Type B pancreatic cell (in vitro differentiated cells): ENCODE data around the gene DHX40. TPM values are rescaled to one million over a fixed set of nuclear protein-coding genes. Genes with fewer than 3 reads are reported as not detected.

Experiments
- DNase-seq: peaks from one replicate; pipeline ENCODE4 v3.0.0; 2021; ENCODE audit warnings: mixed read lengths; ENCODE audit not compliant: unreplicated experiment; ENCODE audit errors: extremely low spot score
- H3K27ac Mint-ChIP-seq: 2 replicates; pipeline ENCODE4 v1.8.0; 2021; ENCODE audit warnings: mild to moderate bottlenecking, mixed read lengths
- H3K27me3 Mint-ChIP-seq: 2 replicates; pipeline ENCODE4 v1.8.0; 2021; ENCODE audit warnings: mixed read lengths
- H3K36me3 Mint-ChIP-seq: 2 replicates; pipeline ENCODE4 v1.8.0; 2021; ENCODE audit warnings: mixed read lengths
- H3K4me1 Mint-ChIP-seq: one replicate; pipeline ENCODE4 v1.8.0; 2021; ENCODE audit warnings: mixed read lengths; ENCODE audit not compliant: unreplicated experiment
- H3K4me3 Mint-ChIP-seq: 2 replicates; pipeline ENCODE4 v1.8.0; 2021; ENCODE audit warnings: mild to moderate bottlenecking, mixed read lengths
- H3K9me3 Mint-ChIP-seq: 2 replicates; pipeline ENCODE4 v1.8.0; 2021; ENCODE audit warnings: mixed read lengths
- total RNA-seq: library from RNA; stranded (reverse); gene quantifications from 2 replicates; pipeline ENCODE4 v1.2.1, GENCODE V29; 2021; ENCODE audit warnings: low replicate concordance
- TF ChIP-seq, protein P1 (sequence below): fragments of 200-600 bp; sonication (generic); conservative IDR thresholded peaks from 2 replicates; pipeline ENCODE4 v1.5.0; 2021; ENCODE audit warnings: antibody characterized with exemption, mild to moderate bottlenecking

DHX40 gene
- total RNA-seq, 1 donor from 2014 or later, result 50.4 TPM

DNA sequence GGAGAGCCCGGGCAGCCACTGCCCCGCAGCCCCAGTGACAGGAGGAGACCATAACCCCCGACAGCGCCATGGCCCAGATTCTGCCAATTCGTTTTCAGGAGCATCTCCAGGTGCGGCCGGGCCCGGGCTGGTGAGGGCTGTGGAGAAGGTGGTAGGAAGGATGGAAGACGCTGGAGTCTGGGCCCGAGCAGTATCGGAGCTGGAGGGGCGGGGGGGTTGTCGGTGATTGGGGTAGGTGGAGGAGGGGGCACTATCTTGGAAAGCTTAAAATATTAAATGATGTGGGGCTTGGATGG lies 54.6 kb downstream of the DHX40 start:
- peaks cover 37% of the 10 kb centered on the region for H3K4me1 Mint-ChIP-seq
- peak overlapping the region; percentile 100 for H3K27ac Mint-ChIP-seq
- H3K4me3 Mint-ChIP-seq, result peak overlapping the region; percentile 95
- H3K27me3 Mint-ChIP-seq, result no peaks in the 10 kb centered on the region
- H3K36me3 Mint-ChIP-seq, result peaks cover 8% of the 10 kb centered on the region
- TF ChIP-seq, protein P1, sequence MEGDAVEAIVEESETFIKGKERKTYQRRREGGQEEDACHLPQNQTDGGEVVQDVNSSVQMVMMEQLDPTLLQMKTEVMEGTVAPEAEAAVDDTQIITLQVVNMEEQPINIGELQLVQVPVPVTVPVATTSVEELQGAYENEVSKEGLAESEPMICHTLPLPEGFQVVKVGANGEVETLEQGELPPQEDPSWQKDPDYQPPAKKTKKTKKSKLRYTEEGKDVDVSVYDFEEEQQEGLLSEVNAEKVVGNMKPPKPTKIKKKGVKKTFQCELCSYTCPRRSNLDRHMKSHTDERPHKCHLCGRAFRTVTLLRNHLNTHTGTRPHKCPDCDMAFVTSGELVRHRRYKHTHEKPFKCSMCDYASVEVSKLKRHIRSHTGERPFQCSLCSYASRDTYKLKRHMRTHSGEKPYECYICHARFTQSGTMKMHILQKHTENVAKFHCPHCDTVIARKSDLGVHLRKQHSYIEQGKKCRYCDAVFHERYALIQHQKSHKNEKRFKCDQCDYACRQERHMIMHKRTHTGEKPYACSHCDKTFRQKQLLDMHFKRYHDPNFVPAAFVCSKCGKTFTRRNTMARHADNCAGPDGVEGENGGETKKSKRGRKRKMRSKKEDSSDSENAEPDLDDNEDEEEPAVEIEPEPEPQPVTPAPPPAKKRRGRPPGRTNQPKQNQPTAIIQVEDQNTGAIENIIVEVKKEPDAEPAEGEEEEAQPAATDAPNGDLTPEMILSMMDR, result no peak
- no peak for DNase-seq
- no peaks in the 10 kb centered on the region for H3K9me3 Mint-ChIP-seq

DNA sequence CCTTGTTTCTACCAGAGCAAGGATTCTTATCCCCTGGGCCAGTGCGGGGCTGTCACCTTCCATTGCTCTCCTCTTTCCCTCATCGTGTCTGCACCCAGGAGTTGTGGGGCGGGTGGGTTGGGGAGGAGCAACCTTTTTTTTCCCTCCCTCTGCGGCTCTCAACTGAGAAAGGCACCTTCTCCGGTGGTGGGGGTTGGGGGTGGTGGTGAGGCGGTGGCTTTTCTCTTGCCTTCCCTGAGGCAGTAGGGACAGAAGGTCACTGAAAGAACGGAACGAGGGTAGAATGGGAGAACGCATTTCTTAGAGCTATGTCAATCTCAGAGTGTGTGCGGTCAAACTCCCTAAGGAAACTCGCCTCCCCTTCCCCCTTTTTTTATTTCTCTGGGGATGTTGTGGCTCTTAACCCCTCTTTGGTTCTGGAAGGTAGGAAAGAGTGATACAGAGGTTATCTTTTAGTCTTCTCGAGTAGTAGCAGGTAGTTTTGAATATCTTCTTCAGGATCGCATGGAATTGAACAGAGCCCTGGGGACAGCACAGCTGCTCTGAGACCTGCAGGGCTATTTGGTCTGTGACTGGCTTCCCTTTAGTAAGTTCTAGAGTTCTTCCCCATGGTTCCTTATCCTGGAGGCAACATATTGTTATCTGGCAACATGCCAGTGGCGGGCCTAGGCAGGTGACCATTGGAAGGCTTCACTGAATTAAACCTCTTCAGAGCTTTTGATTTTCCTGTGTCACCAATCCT lies 55.3 kb downstream of the DHX40 start:
- Mint-ChIP-seq H3K4me3 (peak overlapping the region; percentile 95), H3K27ac (peak overlapping the region; percentile 100), H3K36me3 (peaks cover 11% of the 10 kb centered on the region), H3K9me3 (no peaks in the 10 kb centered on the region), H3K27me3 (no peaks in the 10 kb centered on the region), H3K4me1 (peaks cover 37% of the 10 kb centered on the region)
- no peak for DNase-seq
- TF ChIP-seq, protein P1, result no peak

DNA sequence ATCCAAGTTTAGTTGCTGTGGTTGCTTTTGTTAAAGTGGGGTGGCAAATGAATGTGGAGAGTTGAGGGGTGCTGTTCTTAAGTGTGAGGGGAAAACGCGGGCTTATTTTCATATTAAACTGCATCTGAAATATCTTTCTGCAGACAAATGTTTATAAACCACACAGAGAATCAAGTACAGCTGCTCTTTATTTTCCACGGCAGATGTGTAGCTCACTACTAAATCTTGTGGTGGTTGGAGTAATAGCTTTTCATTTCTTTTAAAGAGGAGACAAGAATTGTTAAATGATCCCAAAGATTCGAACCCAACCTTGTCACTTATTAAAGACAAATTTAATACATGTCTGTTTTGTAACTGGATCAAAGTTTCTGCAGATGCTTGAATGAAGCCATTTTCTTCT lies 56.4 kb downstream of the DHX40 start:
- peak overlapping the region; percentile 100 for H3K27ac Mint-ChIP-seq
- DNase-seq, result no peak
- no peaks in the 10 kb centered on the region for H3K27me3 Mint-ChIP-seq
- no peaks in the 10 kb centered on the region for H3K9me3 Mint-ChIP-seq
- TF ChIP-seq, protein P1, result no peak
- H3K36me3 Mint-ChIP-seq, result peaks cover 11% of the 10 kb centered on the region
- peaks cover 32% of the 10 kb centered on the region for H3K4me1 Mint-ChIP-seq
- peak overlapping the region; percentile 95 for H3K4me3 Mint-ChIP-seq

DNA sequence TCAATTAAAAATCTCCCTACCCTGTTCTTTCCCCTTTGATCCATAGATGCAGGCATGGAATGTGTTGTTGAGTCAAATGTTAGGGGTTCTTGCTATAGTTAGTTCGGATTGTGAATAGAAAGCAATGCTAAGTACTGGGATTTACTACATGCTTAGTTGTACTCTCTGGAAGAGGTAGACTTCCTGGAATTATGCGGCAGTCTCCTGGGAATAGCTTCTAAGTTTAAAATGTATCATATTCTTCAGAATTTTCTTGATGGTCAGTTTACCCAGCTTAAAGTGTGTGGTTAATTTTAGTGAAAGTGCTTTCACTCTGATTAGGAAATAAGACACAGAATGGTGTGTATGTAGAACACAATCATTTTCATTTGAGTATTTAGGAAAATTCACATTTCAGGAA lies 57.7 kb downstream of the DHX40 start:
- TF ChIP-seq, protein P1, result no peak
- Mint-ChIP-seq H3K4me3 (peak overlapping the region; percentile 73), H3K9me3 (no peaks in the 10 kb centered on the region), H3K27ac (peak overlapping the region; percentile 40), H3K36me3 (peaks cover 11% of the 10 kb centered on the region), H3K27me3 (no peaks in the 10 kb centered on the region), H3K4me1 (peaks cover 25% of the 10 kb centered on the region)
- no peak for DNase-seq

DNA sequence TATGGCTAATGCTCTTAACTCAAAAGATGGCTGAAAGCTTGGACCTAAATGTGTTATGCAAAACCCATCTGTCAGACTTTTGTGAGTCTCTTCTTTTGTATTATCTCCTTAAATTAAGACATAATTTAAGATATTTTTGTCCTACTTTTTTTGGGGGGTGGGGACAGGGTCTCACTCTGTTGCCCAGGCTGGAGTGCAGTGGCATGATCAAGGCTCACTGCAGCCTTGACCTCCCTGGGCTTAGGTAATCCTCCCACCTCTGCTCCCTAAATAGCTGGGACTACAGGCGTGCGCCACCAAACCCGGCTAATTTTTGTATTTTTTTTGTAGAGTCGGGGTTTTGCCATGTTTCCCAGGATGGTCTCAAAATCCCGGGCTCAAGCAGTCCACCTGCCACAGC lies 61.3 kb downstream of the DHX40 start:
- peaks cover 18% of the 10 kb centered on the region for H3K36me3 Mint-ChIP-seq
- H3K4me1 Mint-ChIP-seq, result peaks cover 17% of the 10 kb centered on the region
- no peak for DNase-seq
- TF ChIP-seq, protein P1, result no peak
- H3K27ac Mint-ChIP-seq, result no peak overlapping the region
- H3K4me3 Mint-ChIP-seq, result no peak overlapping the region
- H3K27me3 Mint-ChIP-seq, result no peaks in the 10 kb centered on the region
- H3K9me3 Mint-ChIP-seq, result no peaks in the 10 kb centered on the region
